ENCODE data around the gene TANGO2.

DNA sequence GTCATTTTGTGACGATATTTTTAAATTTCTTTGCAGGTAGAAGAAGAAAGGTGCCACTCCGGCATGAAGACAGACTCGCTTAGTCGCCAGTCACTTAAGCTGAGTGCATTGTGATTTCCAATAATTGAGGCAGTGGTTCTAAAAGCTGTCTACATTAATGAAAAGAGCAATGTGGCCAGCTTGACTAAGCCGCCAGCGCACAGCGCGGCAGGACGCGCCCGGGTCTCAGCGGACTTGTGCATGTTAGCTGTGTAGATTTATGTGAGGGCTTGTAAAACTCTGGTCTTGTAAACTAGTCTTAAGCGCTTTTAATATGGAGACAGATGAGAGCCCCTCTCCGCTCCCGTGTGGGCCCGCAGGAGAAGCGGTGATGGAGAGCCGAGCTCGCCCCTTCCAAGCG is 64.7 kb downstream of the TANGO2 start:
- TF ChIP-seq, protein P1, sequence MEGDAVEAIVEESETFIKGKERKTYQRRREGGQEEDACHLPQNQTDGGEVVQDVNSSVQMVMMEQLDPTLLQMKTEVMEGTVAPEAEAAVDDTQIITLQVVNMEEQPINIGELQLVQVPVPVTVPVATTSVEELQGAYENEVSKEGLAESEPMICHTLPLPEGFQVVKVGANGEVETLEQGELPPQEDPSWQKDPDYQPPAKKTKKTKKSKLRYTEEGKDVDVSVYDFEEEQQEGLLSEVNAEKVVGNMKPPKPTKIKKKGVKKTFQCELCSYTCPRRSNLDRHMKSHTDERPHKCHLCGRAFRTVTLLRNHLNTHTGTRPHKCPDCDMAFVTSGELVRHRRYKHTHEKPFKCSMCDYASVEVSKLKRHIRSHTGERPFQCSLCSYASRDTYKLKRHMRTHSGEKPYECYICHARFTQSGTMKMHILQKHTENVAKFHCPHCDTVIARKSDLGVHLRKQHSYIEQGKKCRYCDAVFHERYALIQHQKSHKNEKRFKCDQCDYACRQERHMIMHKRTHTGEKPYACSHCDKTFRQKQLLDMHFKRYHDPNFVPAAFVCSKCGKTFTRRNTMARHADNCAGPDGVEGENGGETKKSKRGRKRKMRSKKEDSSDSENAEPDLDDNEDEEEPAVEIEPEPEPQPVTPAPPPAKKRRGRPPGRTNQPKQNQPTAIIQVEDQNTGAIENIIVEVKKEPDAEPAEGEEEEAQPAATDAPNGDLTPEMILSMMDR (IDR thresholded peaks at IDR 0.05 in 8 of 11, conservative IDR thresholded peaks at IDR 0.05 in 3 of 11) = no peak
- TF ChIP-seq POLR2A (IDR thresholded peaks at IDR 0.05) (no peak), POLR2AphosphoS5 (IDR thresholded peaks at IDR 0.05) (no peak)
